ENCODE measurements around the gene IRX1.

The IRX1 gene

DNA sequence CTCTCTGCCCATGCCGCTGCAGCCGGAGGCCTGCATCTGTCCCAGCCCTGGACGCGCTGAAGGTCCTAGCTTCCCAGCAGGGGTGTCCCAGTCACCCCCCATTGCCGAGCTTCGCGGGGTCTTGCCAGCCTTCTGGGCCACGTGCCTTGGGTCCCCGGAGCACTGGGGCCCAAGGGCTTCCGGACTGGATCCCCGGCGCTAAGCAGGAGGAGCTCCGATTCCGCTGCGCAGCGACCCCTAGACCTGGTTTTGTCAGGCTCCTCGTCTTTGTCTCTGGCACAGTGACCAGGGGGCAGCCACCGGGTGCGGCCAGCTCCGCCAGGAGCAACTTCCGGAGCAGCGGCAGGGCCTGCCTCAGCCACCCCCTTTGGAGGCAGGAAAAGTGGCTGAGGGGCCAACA, 3.3 kb upstream of the IRX1 start:
- H3K27ac ChIP-seq (replicated peaks) = no peak overlapping the region
- TF ChIP-seq POLR2AphosphoS5 (IDR thresholded peaks at IDR 0.05; ENCODE audit: low read depth) (no peak), SPI1 (IDR thresholded peaks at IDR 0.05; ENCODE audit: borderline replicate concordance, low read depth) (no peak), GABPA (IDR thresholded peaks at IDR 0.05; ENCODE audit: low read depth) (no peak)
- TF ChIP-seq, protein P1, sequence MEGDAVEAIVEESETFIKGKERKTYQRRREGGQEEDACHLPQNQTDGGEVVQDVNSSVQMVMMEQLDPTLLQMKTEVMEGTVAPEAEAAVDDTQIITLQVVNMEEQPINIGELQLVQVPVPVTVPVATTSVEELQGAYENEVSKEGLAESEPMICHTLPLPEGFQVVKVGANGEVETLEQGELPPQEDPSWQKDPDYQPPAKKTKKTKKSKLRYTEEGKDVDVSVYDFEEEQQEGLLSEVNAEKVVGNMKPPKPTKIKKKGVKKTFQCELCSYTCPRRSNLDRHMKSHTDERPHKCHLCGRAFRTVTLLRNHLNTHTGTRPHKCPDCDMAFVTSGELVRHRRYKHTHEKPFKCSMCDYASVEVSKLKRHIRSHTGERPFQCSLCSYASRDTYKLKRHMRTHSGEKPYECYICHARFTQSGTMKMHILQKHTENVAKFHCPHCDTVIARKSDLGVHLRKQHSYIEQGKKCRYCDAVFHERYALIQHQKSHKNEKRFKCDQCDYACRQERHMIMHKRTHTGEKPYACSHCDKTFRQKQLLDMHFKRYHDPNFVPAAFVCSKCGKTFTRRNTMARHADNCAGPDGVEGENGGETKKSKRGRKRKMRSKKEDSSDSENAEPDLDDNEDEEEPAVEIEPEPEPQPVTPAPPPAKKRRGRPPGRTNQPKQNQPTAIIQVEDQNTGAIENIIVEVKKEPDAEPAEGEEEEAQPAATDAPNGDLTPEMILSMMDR (IDR thresholded peaks at IDR 0.05; ENCODE audit: insufficient read depth, low read length) = no peak
- TF ChIP-seq, protein P2, sequence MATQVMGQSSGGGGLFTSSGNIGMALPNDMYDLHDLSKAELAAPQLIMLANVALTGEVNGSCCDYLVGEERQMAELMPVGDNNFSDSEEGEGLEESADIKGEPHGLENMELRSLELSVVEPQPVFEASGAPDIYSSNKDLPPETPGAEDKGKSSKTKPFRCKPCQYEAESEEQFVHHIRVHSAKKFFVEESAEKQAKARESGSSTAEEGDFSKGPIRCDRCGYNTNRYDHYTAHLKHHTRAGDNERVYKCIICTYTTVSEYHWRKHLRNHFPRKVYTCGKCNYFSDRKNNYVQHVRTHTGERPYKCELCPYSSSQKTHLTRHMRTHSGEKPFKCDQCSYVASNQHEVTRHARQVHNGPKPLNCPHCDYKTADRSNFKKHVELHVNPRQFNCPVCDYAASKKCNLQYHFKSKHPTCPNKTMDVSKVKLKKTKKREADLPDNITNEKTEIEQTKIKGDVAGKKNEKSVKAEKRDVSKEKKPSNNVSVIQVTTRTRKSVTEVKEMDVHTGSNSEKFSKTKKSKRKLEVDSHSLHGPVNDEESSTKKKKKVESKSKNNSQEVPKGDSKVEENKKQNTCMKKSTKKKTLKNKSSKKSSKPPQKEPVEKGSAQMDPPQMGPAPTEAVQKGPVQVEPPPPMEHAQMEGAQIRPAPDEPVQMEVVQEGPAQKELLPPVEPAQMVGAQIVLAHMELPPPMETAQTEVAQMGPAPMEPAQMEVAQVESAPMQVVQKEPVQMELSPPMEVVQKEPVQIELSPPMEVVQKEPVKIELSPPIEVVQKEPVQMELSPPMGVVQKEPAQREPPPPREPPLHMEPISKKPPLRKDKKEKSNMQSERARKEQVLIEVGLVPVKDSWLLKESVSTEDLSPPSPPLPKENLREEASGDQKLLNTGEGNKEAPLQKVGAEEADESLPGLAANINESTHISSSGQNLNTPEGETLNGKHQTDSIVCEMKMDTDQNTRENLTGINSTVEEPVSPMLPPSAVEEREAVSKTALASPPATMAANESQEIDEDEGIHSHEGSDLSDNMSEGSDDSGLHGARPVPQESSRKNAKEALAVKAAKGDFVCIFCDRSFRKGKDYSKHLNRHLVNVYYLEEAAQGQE (IDR thresholded peaks at IDR 0.05; ENCODE audit: insufficient replicate concordance, low read depth) = no peak
- no peak overlapping the region for H3K4me3 ChIP-seq (replicated peaks; ENCODE audit: insufficient read depth, low read length)
- DNase-seq (ENCODE audit: low read depth in 1 of 2, low spot score in 1 of 2) = no peak
- peaks cover 55% of the 10 kb centered on the region for H3K27me3 ChIP-seq (ENCODE audit: insufficient read depth, poor library complexity, severe bottlenecking)

DNA sequence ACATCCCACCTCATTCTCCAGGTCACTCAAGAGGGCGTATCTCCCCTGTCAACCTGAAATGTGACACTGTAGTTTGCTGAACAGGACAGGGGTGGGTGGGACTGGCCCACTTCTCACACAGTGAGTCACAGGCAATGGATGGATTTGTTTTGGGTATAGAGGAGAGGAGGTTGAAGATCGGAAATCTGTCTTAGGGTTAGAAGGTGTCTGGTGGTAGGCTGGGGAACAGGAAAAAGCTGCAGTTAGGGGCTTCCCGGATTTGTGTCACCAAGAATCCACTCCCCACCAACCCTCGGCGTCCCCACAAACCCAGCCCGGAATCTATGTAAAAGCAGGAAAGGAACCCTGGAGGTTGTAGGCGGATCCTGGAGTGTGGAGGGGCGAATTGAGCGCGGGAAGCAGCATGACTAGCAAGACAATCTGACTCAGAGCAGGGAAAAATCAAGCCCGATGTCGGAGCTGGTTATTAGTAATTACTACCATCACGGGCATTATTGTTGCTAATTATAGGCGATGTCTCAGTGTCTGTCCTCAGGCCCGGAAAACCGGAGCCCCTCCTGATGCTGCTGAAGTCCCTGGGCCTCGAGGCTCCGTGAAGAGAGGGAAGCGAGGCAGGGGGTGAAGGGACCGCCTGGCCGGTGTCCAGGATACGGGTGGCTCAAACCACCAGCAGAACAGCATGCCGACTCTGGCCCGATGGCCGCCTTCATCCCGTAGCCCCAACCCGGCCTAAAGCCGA, 1.7 kb upstream of the IRX1 start:
- no peak overlapping the region for H3K27ac ChIP-seq (replicated peaks)
- TF ChIP-seq SPI1 (IDR thresholded peaks at IDR 0.05; ENCODE audit: borderline replicate concordance, low read depth) (no peak), GABPA (IDR thresholded peaks at IDR 0.05; ENCODE audit: low read depth) (no peak), POLR2AphosphoS5 (IDR thresholded peaks at IDR 0.05; ENCODE audit: low read depth) (no peak)
- TF ChIP-seq, protein P1 (IDR thresholded peaks at IDR 0.05; ENCODE audit: insufficient read depth, low read length) = no peak
- TF ChIP-seq, protein P2 (IDR thresholded peaks at IDR 0.05; ENCODE audit: insufficient replicate concordance, low read depth) = no peak
- no peak for DNase-seq (ENCODE audit: low read depth in 1 of 2, low spot score in 1 of 2)
- peaks cover 71% of the 10 kb centered on the region for H3K27me3 ChIP-seq (ENCODE audit: insufficient read depth, poor library complexity, severe bottlenecking)
- no peak overlapping the region for H3K4me3 ChIP-seq (replicated peaks; ENCODE audit: insufficient read depth, low read length)

DNA sequence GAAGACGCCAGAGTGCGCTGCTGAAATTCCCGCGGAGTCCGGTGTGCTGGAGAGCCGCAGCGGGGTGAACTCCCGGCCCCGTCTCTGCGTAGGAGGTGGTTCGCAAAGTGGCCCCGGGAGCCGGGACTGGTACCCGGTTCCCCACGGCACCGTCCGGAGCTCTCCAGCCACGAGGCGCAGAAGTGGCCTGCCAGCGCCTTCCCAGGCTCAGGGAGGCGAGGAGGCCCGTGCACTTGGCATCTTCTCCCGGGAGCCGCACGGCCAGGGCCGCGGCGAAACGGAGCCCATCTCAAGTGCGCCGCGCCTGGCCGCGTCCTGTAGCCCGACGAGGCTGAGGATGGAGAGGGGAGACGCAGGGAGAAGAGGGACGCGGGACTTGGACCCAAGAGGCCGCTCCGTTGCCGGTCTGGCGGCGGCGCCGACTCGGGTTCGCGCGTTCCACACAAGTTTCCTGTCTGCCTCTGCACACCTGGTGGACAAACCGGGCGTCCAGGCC, 1.1 kb upstream of the IRX1 start:
- TF ChIP-seq, protein P2 (IDR thresholded peaks at IDR 0.05; ENCODE audit: insufficient replicate concordance, low read depth) = no peak
- Histone ChIP-seq H3K27ac (replicated peaks) (no peak overlapping the region), H3K4me3 (replicated peaks; ENCODE audit: insufficient read depth, low read length) (no peak overlapping the region), H3K27me3 (ENCODE audit: insufficient read depth, poor library complexity, severe bottlenecking) (peaks cover 73% of the 10 kb centered on the region)
- no peak for DNase-seq (ENCODE audit: low read depth in 1 of 2, low spot score in 1 of 2)
